HG03175 (cell line): Measurements from ENCODE around the gene ERCC5.

Experiments
- ATAC-seq: cut with Tn5 transposase; IDR thresholded peaks from one replicate; pipeline ENCODE4 v1.9.1; 2021; ENCODE audit warnings: mild to moderate bottlenecking, moderate library complexity; ENCODE audit not compliant: unreplicated experiment

The ERCC5 gene

DNA sequence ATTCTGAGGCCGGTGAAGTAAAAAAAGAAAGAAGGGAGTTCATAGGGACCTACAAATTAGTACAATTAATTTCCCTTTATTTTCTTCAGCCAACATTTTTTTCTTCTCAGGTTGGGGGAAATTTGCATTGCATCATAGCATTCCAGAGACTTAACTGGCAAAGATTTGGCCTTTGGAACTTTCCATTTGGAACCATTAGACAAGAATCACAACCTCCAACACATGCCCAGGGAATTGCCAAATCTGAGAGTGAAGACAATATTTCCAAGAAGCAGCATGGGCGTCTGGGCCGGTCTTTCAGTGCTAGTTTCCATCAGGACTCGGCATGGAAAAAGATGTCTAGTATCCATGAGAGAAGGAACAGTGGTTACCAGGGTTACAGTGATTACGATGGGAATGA, 6.4 kb upstream of the ERCC5 start:
- no peak for ATAC-seq

DNA sequence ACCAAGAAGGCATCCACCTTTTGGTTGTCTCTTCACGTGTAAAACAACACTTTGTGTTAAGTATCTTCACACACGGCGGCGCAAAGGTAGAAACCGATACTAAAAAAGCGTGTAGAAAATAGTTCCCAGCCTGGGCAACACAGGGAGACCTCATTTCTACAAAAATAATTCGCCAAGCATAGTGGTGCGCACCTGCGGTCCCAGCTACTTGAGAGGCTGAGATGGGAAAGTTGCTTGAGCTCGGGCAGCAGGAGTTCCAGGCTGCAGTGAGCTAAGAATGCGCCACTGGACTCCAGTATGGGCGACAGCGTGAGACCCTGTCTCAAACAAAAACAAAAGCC, 573 bp upstream of the ERCC5 start:
- ATAC-seq, result peak; percentile 25

DNA sequence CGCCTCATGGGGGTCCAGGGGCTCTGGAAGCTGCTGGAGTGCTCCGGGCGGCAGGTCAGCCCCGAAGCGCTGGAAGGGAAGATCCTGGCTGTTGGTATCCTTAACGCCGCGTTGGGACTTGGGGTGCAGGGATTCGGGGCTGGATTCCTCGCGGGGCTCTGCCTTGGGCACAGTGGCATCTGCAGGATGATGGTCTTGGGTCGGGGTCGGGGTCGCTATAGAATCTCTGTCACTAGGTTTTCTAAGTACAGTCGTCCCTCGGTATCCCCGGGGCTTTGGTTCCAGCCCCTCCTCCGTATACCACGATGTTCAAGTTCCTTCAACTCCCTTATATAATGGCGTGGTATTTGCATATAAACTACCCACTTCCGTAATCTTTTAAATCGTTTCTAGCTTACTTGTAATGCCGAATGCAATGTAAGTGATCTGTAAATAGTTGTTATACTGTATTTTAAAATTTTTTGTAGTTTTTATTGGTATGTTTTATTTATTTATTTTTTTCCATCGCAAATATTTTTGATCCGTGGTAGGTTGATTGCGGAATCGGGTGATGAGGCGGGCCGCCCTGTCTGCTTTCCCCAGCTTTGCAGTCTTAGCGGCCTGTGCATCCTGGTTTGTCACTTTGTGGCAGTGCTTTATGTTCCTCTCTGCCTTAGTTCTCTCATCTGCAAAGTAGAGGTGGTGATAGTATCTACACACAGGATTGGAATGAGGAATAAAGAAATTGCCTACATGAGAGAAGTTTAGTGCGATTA, 606 bp downstream of the ERCC5 start:
- ATAC-seq, result peak; percentile 46

DNA sequence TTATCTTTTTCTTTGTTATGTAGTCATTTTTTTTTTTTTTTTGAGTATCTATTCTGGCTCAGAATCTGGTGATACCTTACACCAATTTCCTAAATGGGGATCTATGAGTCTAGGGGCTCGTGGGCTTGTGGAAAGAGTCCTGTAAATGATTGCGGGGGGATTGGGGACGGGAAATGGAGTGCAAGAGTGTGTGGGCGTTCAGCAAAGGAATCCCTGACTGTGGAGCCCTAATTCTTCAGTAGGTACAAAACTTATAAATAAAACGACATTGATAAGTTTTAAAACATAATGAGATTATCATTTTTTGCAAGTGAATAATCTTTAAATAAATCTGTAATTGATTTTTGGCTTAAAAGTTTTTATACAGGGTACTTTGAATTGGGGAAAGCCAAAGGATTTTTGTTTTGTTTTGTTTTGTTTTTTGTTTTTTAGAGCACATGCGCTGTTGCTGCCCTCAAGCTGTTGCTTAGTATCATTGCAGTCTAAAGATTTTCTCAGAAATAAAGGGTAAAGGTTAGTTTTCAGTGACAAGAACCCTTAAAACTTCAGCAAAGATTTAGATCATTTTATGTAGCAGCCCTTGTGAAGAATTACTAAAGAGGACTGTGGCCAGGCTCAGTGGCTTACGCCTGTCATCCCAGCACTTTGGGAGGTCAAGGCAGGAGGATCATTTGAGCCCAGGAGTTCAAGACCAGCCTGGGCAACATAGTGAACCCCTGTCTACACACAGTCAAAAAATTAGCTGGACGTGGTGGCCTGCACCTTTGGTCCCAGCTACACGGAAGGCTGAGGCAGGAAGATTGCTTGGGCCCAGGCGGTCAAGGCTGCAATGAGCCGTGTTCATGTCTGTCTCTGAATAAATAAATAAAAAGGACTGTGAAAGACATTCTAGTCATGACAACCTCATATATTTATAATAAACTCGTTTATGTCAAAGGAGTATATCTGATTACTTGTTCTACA, 1.7 kb downstream of the ERCC5 start:
- peak; percentile 18 for ATAC-seq

DNA sequence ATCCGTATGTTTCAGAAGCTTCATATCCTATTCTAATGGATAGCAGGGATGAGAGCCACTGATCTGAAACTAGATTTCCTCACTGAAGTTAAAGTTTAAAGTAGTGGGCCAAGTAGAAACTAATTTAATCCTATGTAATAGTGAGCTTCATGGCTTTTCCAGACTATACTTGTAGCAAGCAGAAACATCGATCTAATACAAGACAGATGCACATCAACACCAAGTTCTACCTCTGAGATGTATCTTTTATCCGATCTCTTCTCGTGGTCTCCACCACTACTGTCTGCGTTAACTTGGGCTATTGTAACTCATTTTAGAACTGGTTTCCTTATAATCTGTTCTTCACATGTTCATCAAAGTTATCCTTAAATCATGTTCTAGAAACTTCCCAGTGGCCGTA, 3.1 kb downstream of the ERCC5 start:
- ATAC-seq, result no peak

DNA sequence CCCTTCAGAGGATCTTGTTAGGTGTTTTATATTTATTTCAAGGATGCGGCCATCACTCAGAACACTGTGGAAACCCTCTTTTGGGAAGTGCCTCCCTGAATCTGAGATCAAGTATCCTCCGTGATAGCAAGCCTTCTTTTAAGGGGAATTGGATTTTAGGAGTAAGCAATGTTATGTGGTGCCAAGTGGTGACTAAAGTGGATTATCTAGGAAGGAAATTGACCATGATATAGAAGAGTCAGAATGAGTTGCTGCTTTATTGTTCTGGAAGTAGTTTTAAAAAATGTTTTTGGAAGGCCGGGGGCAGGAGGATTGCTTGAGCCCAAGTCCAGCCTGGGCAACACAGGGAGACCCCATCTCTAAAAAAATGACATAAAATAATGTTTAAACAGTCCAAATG, 6.7 kb downstream of the ERCC5 start:
- no peak for ATAC-seq

DNA sequence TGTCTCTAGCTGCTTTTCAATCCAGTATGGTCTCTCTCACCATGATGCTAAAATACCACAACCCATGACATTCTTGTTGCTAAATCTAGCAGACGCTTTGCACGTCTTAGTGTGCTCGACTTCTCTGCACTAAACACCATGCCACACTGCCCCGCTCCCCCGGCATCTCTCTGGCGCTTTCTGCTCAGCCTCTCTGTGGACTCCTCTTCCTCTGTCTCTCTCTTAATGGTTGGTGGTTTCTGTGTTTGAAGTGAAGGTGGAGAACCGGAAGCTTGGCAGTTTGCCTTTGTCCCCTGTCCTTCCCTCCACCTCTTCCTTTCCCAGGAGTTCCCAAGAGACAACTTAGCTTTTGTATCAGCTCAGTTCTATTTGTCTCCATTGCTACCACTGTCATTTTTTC, 8.8 kb downstream of the ERCC5 start:
- ATAC-seq, result no peak

DNA sequence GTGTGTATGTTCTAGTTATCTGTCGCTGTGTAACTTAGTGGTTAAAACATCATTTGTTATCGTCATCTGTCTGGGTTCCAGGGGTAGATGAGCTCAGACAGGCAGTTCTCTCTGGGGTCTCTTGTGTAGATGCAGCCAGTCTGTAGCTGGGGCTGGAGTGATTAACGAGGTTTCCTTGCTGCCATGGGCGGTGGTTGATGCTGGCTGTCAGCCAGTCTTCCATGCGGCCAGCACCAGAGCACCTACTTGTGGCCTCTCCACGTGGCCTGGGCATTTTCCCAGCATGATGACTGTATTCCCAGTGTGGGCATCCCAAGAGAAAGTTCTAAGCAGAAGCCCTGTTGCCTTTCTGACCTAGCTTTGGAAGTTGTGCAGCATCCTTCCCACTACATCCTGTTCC, 10.7 kb downstream of the ERCC5 start:
- ATAC-seq, result no peak

DNA sequence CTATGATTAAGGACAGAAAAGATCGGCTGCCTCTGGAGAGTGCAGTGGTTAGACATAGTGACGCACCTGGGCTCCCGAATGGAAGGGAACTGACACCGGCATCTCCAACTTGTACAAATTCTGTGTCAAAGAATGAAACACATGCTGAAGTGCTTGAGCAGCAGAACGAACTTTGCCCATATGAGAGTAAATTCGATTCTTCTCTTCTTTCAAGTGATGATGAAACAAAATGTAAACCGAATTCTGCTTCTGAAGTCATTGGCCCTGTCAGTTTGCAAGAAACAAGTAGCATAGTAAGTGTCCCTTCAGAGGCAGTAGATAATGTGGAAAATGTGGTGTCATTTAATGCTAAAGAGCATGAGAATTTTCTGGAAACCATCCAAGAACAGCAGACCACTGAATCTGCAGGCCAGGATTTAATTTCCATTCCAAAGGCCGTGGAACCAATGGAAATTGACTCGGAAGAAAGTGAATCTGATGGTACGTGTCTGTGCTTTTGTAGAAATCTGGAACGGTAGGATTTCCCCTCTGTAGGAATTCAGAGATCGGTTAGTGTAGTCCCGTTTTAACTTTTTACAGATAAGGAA, 16.9 kb downstream of the ERCC5 start:
- ATAC-seq, result no peak

DNA sequence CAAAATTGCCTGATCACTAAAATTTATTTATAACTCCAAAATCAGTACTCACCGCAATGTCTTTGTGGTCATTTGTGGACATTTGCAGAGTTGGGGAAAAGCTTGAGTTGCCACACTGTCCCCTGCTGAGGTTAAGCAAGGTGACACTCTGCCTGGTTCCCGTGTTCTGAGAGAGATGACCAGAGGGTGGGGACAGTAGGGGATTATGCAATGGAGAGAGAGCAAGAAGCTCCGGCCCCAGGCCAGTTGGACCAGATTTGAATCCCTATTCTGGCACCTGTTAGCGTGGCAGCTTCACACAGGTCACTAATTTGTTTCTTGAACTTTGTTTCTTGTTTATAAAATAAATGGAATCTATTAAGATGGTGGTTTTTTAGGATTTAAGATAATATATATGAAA, 17.8 kb downstream of the ERCC5 start:
- ATAC-seq, result no peak

DNA sequence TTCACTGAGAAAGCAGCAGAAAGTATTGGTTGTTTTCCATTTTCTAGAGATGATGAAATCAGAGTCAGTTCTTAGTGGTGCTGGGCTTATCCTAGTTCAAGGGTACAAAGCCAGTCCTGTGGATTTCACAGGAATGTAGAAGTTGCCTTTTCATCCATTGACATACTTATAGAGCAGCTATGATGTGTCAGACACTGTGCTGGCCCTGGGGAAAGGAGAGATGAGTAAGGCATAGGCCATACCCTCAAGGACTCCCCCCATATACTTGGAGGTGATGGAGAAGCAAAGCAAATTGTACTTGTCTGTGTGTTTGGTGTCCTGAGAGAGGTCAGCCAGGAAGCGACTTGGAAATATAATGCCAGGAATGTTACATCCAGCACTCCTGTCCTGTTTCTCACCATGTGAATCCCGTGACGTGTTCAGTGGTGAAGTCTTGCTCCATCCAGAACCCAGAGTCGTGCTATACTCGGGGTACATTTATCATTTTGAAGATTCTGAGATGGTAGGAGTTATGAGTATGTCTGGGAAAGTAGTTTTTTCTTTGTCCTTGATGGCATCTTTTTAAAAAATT, 22.6 kb downstream of the ERCC5 start:
- ATAC-seq, result no peak

DNA sequence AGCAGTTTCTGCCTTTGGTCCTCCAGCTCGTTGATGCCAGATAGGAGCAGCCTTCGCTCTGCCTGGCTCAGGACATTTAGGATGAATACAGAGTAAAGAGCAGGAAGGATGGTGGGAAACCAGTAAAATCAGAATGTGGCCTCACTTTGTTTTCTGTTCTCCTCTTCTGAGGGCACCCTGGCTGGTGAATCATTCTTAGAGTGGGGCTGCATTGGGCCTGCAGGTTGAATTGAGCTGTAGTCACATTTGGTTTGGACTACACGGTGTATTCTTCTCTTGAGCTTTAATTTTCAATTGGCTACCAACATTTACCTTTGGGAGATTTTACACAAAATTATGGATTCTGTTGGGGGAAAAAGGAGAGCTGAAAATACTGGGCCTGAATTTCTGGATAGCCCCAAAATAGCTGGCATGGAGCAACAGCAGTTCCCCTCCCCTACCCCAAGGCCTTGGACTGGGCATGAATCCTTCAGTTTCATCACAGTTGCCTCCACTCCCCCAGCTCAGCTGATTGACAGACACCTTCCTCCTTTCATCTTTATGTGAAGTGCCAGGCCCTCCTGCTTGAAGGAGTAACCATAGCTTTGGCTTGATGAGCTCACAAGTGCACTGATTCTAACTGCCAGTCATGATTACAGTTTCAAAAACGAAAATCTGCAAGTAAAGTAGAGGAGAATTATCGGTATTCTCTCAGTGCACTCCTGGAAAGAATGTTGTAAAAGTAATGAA, 24.3 kb downstream of the ERCC5 start:
- peak; percentile 17 for ATAC-seq

DNA sequence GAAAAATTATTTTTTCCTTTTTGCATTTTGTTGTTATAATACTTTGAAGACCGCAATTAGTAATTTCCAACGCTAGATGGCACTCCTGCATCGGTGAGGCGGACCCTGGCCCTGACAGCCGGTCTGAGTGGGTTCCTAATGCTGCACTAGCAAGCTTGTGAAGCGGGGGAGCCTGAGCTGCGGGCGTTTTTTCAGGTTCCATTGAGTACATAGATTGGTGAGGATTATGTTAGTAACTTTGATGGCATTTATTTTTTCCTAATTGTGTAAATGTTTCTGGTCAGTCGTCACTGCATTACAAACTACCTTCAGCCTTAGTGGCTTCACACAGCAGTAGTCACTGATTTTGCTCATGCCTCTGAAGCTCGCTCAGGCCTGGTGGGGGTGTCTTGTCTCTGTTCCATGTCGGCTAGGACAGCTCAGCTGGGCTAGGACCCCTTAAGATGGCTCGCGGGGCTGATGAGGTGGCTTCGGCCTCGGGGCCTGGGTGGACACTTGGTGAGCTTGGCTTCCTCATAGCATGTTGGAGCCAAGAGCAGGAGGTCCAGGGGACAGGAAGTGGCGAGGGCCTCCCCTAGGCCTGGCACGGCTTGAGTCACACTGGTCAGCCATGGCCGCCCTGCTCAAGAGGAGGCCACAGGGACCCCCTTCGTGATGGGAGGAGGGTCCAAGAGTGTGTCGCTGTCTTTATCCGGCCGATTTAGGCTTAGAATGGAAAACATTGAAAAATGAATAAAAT, 25.0 kb downstream of the ERCC5 start:
- ATAC-seq, result peak; percentile 71

DNA sequence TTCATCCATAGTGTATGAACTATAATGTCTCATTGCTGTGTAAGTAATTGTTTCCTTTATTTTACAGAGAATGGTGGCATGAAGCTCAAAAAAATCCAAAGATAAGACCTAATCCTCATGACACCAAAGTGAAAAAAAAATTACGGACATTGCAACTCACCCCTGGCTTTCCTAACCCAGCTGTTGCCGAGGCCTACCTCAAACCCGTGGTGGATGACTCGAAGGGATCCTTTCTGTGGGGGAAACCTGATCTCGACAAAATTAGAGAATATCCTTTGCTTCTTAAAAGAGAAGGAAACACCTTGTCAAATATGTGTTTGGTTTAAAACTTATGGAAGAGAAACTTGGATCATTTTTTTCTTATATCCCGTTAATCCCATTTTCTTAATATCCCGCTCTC, 26.3 kb downstream of the ERCC5 start:
- ATAC-seq, result no peak

DNA sequence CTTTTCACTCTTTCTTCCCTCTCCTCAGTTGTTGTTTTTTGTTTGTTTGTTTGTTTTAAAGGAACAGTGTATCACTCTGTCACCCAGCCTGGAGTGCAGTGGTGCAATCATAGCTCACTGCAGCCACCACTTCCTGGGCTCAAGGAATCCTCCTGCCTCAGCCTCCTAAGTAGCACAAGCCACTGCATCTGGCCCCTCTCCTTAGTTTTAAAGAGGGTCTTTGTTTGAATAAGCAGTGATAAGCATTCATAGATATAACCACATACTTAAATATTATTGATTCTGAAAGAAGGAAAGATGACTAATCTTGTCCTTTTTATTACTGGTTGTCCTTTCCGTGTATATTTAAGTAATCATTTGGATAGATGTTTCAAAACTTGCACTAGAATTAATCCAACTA, 26.7 kb downstream of the ERCC5 start:
- ATAC-seq, result no peak

DNA sequence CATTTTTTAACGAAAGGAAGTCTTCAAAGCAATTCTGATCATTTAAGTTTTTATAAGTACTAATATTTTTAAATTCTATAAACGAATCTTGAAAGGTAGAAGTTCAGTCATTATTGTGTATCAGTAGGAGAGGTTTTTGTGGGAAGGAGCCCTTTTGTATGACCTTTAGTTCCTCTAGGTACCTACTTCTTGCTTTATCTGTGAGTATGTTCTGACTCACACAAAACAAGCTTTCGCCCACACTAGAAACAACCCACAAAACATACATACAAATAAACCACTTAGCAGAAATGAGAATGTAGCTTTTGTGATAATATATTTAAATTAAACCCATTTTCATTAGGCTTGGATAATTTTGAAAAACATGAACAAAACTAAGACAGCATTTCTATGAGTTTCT, 27.8 kb downstream of the ERCC5 start:
- ATAC-seq, result no peak

DNA sequence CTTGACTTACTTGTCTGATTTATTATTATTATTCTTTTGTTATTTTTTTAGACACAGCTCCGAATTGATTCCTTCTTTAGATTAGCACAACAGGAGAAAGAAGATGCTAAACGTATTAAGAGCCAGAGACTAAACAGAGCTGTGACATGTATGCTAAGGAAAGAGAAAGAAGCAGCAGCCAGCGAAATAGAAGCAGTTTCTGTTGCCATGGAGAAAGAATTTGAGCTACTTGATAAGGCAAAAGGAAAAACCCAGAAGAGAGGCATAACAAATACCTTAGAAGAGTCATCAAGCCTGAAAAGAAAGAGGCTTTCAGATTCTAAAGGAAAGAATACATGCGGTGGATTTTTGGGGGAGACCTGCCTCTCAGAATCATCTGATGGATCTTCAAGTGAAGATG, 29.4 kb downstream of the ERCC5 start:
- ATAC-seq, result no peak

DNA sequence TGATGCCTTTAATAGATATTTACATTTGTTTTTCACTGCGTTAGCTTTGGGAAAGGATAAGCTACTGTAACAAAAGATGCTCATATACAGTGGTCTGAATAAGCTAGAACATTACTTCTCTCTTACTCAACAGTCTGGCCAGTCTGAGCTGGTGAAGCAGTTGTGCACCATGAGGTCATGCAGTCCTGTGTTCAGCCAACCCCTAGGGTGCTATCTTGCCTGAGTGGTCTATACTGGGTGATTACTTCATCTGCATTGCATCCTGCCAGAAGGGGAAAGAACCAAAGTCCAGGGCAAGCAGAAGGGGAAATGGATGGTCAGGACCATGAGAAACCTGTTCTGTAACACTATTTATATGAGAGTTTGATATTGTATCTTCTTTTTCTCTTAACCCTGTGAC, 31.5 kb downstream of the ERCC5 start:
- ATAC-seq, result no peak

DNA sequence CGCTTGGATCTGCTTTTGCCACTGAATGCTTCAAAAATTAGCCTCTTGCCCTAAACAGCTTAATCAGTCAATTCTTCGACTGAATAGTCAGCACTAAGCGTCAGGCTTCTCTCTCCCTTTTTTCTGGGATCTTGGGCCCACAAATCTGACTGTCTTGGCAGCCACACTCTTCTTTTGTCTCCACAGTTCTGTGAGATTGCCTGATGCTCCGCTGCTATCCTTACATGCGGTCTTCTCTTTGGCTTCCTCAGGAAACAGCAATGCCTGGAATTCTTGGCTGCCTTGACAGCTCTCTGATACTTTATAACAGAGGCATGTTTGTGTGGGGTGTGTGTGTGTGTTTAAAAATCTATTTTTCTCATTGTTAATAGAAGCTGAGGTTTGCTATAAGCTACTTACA, 32.6 kb downstream of the ERCC5 start:
- ATAC-seq, result no peak

DNA sequence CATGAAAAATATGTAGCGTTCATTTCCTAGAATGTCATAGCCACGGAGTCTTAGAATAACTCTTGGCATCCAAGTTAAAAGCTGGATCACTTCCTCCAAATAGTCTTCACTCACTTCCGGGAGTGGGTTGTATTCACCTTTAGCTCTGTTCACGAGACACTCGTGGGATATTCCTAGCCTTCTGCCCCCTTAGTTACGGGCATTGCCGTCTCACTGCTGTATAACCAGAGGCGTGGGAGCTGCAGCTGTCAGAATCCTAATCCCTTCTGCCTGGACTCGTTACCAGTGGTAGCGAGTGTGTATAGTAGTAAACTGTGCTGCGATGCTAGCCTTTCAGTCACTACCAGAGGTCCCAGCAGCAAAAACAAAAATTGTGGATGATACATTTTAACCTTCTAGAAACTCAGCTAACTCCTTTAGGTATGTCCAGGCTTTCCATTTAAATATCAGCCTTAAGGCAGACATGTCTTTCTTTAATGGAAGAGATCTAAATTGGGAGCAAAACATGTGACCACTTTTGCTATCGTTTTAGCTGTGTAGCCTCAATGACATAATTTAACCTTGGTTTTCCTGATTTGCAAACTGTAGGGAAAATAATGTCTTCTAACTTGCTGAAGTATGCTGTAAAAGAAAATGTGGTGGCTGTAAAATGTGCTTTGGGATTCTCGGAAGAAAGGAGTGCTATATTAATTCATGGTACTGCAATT, 34.1 kb downstream of the ERCC5 start:
- ATAC-seq, result no peak
